ENCODE results near the gene PTMA.
"Not testable (repeated sequence)": the region's sequence is repeated elsewhere in the genome, so short reads cannot be mapped to it uniquely, and the experiment has no call there.

PTMA gene

DNA sequence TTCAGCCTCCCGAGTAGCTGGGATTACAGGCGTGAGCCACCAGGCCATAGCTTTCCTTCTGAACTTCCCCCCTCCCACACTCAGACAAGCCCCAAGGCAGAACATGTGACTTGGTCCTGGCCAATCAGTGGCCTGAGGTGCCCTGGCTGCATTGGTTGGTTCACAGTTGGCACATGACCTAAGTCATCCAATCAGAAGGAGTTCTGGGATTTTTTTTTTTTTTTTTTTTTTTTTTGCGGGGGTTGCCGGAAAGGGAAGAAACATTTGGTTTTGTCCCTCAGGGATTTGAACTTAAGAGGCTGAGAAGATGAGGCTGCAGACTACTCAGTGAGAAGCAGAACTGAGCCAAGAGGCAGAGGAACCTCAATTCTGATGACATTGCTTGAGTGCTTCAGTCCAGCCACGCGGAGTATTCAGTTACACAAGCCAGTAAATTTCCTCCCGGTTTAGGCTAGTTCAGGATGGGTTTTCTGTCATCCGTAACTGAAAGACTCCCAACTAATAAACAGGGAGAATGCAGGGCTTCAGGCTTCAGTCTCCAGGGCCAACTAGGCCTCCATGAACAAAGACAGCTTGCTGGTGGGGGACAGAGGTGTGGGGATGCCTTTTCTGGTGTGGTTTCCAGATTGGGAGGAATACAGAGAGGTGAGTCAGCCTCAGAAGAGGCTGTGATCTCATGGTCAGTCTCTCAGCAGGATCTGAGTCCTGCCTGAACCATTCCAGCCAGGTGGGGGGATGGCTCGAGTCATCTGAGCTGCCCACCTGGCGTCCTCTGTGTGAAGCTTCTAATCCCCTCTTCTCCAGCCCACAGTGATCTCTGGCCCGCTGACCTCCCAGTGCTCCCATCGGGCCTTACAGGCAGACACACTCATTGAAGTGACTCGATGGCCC lies 9.2 kb downstream of the PTMA start:
- no peak for DNase-seq

GRCh38 chr2:231718799-231719198 lies 10.5 kb downstream of the PTMA start:
- DNase-seq = no peak

DNA sequence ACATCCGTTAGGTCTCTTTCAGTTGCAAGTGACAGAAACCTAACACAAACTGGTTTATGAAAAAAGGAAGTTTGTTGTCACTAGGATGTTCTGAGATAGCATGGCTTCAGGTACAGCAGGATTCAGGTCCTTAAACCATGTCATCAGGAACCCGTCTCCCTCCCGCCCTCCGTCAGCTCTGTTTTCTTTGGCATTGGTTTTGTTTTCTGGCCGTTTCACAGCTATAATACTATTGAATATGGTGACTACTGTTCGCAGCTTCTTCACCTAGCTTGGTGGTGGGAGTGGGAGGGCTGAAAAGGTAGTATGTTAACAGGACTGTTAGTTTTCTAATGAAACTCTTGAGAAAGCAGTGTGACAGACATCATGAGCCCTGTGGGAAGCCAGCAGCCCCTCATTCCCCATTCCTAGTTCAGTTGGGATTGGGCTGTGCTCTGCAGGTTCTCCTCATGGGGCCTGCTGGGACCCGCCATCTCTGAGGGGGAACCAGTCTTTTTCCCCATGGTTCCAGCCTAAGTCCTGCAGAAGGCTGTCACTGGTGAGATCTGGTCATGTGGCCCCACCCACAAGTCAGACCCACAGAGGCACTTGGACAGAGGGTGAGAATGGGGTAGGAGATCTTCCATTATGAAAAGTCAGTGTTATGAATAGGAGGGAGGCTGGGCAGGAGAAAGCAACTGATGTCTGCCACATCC lies 12.1 kb downstream of the PTMA start:
- DNase-seq = no peak

- DNase-seq = no peak
Observed at GRCh38 chr2:231720987-231721966, 13.0 kb downstream of the PTMA start.

GRCh38 chr2:231722721-231723307 lies 14.5 kb downstream of the PTMA start:
- DNase-seq = no peak

DNA sequence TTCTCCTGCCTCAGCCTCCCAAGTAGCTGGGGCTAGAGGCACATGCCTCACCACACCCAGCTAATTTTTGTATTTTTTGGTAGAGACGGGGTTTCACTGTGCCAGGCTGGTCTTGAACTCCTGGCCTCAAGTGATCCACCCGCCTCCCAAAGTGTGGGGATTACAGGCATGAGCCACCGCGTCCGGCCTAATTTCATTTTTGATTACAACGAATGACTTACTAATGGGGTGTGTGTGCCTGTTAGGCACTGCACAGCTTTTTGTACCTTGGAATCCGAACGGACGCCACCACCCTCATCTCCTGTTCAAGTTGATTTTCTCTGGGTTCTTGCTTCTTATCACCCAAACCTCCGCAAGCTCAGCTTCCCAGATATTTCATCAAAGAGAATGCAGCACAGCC lies 17.2 kb downstream of the PTMA start:
- DNase-seq = no peak

- DNase-seq = no peak
Observed at GRCh38 chr2:231726276-231726675, 18.0 kb downstream of the PTMA start.

- no peak for DNase-seq
Observed at GRCh38 chr2:231727621-231728020, 19.3 kb downstream of the PTMA start.

- DNase-seq = no peak
Observed at GRCh38 chr2:231732604-231733003, 24.3 kb downstream of the PTMA start.

DNA sequence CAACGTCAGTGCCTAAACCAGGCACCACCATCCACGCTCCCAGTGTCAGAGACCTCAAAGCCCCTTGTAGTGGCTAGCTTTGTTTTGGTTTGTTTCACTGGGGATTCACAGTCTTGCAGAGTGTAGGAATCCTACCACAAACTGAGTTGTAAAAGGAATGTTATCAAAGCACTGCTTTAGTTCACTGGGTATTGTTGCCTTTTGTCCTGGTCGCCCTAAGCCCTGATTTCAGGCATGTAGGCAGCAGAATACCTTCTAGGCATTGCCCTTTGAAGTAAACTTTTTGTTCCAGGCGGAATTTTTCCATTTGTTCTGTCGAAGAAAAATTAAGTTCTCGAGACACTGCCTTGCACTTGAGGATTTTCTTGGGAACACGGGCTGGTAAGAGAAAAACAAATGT lies 29.4 kb downstream of the PTMA start:
- DNase-seq = no peak

DNA sequence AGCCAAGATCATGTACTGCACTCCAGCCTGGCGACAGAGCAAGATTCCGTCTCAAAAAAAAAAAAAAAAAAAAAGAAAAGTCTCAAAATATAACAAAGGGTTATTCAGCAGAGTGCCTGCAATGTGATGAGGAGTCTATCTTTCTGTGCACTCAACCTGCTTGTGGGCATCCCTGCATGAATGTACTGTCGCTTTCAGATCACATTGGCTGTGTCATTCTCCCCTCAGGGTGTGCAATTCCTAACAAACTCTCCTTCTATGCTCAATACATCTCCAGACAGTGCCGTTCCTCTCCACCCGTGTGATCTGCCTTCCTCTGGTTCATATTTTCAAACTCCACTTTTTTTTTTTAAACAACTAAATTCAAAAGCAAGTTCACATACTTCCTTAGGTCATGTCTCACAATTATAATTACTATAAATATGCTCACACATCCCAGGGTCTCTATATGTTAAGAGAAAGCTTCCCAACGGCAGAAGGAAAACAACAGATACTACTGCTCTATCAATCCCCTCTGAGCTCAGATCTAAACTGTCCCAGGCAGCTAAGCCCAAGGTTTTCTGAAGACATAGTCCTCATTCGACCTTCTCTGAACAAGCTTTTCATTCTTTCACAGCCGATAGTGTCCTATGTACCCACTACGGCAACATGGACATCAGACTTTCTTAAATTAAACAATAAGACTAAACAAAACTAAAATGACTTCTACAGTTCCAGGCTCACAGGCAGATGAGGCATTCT lies 35.2 kb downstream of the PTMA start:
- DNase-seq = no peak

GRCh38 chr2:231745303-231746038 lies 37.1 kb downstream of the PTMA start:
- DNase-seq = no peak

- not testable (repeated sequence) for DNase-seq
Observed at GRCh38 chr2:231748153-231748896, 40.0 kb downstream of the PTMA start.

- DNase-seq = not testable (repeated sequence)
Observed at GRCh38 chr2:231749016-231749415, 40.7 kb downstream of the PTMA start.

DNA sequence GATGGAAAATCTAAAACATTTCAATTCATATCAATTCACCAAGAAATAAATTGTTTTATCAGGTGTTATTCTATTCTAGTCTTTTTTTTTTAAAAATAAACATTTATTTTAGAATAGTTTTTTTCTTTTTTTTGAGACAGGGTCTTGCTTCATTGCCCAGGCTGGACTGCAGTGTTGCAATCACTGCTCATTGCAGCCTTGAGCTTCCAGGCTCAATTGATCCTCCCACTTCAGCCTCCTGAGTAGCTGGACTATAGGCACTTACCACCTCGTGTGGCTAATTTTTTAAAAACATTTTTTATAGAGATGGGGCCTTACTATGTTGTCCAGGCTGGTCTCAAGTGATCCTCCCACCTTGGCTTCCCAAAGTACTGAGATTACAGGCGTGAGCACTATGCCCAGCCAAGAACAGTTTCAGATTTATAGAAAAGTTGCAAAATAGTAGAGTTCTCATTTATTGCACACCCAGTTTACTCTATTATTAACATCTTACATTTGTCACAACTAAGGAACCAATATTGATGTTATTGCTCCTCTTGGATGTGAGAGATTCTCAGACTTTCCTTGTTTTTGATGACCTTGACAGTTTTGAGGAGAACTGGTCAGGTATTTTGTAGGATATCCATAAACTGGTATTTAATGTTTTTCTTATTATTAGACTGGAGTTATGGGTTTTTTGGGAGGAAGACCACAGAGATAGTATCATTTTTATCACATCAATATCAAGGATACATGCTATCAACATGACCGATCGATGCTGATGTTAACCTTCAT lies 42.9 kb downstream of the PTMA start:
- no peak for DNase-seq

DNA sequence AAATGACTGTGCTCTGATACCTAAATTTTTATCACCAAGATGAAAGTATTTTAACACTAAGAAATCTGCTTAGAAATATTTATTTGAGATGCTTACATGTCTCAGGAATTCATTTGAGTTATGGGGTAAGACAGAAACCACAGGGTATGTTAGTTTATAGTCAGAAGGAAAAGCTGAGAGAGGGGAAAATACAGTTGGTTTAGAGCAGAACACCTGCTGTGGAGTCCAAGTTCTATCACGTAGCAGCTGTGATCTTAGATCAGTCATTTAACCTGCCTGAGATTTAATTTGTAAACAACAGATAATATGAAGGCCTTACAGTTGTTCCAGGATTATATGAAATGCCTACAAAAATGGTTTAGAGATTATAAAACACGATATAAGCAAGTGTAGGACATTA lies 43.7 kb downstream of the PTMA start:
- DNase-seq = no peak

DNA sequence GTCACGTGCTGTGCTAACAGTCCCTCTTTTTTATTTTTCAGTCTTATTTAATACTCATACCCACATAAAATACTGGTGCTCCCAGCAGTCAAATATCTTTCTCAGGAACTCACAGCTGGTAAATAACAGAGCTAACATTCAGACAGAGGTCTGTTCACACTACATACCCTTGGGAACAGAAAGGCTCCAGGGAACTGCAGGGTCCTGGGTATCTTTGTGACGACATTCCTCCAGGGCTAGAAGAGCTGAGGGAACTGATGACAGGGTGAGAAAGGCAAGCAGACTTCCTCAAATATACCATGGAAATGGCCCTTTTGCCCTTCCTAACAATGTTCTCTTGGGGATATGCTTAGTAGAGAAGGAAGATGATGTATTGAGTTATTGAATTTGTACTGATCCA lies 53.4 kb downstream of the PTMA start:
- no peak for DNase-seq
